ENCODE results near the gene TNFRSF21.
"Not testable (repeated sequence)": the region's sequence is repeated elsewhere in the genome, so short reads cannot be mapped to it uniquely, and the experiment has no call there.

The TNFRSF21 gene

DNA sequence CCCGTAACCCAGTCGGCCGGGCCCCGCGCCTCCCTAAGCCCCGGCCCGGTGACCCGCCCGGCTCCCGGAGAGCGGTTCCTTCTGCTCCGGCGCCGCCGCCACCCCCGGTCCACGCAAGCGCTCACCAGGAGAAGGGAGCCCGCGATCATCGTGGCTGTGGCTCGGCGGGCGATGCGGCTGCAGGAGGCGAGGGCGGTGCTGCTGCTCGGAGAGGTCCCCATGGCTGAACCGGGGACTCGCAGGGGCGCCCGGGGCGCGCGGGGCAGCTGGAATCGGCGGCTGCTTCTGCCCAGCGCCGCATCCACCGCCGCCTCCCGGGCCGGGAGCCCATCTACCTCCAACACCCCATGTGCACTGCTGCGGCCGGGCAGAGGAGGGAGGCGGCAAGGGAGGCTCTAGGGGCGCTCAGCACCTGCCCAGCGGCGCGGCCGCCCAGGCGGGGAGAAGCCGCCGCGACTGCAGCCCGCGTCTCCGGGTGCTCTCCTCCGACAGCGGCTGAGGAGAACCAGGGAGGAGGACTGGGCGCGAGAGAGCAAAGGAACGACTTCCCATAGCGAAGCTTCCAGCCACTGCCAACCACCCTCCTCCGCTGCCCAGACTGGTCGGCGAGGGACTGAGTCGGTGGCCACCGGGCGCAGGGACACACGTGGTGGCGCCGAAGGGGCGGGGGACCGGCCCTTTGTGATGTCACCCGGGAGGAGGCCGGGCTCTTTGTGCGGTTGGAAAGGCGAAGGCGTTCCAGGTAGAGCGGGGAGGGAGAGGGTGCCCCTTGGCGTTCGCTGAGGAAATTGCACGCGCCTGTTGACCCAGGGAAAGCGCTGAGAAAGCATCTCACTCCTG, at the start of gene TNFRSF21:
TNFRSF21 (minus strand) TSS at position 615 of the 840 bp plus-strand sequence; CDS start at position 221, 394 bp downstream.
- DNase-seq (ENCODE audit: low read depth): peak; percentile 65

DNA sequence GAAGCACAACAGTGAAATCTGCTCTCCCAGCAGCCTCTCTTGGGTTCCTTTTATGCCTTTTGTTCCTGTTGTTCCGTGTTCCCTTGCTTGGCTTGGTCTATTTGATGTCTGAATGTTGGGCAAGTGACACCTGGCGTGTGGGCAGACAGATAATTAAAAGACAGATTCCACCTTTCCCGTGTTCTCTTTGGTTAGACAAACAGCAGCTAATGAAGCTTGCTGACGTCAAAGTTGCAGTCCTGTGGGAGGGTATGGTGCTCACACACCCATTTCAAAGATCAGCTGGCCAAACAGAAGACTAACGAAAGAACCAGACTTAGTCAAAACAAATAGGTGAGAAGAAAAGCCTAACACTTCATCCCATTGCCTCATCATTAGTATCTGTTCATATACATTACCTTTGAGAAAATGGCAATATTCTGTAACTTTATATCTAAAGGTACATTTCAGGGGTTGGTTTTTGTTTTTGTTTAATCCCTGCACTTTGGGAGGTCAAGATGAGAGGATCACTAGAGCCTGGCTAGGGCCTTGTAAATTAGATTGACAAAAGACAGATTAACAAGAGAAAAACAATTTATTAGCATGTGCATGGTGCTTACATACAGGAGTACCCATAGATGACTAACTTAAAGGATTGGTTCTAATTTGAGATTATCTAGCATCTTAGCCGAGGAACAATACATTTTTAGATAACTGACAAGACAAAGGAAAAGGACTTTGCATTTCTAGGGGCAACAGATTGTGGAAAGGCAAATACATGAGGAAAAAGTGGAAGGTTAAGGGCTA, 48.9 kb upstream of the TNFRSF21 start:
- no peak for DNase-seq (ENCODE audit: low read depth)

DNA sequence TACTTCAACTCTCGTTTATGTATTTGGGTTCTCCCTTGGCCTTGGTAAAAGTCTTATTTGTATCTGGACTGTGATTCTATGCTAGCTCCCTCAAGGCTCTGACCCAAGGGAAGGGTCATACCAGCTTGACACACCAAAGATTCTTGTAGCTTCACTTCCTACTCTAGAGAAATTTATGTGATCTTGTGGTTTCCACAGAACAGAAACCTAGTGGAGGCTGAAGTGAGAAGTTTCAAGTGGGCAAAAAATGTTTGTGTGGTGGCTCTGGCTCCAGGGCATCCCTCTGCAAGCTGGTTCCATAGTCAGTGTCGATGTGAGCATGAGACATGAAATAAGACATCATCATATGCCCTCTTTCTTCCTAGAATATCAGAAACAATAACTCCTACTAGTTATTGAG, 48.1 kb upstream of the TNFRSF21 start:
- DNase-seq (ENCODE audit: low read depth): no peak

DNA sequence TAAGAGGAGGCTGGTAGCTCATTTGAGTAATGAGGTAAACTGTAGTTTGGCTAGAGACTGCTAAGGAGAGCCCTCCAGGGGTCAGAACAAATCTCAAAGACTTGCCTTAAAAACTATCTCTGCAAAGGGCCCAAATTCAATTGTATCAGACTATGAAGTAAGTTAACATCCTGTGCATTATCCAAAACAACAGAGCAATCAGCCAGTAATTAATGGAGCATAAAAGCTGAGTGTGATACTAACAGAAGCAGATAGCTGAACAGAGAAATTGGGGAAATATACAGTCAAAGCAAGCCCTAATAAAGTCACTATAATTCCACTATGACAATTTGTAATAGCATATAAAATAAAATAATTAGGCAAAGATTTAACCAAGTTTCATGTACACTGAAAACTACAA, 45.8 kb upstream of the TNFRSF21 start:
- no peak for DNase-seq (ENCODE audit: low read depth)

GRCh38 chr6:47353871-47354270, 44.2 kb upstream of the TNFRSF21 start:
- no peak for DNase-seq (ENCODE audit: low read depth)

DNA sequence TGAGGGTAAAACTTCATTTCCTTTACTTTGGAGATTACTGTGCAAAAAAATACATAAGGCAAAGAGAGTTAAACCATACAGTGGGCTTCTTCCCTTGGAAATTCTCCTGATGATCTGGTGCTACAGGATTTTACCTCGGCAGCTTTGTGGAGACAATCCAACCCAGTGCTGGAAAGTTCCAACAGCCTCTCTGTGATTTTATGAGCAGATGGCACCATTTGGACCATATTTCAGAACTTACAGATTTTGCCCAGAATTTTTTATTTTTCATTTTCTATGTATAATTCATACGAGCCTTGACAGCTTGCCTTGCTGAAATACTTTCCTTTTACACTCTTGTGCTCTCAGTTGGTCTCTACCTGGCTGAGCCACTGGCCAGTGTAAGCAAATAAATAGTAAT, 43.3 kb upstream of the TNFRSF21 start:
- DNase-seq (ENCODE audit: low read depth): no peak

- DNase-seq (ENCODE audit: low read depth): no peak
Measured at GRCh38 chr6:47352194-47352920, 42.7 kb upstream of the TNFRSF21 start.

DNA sequence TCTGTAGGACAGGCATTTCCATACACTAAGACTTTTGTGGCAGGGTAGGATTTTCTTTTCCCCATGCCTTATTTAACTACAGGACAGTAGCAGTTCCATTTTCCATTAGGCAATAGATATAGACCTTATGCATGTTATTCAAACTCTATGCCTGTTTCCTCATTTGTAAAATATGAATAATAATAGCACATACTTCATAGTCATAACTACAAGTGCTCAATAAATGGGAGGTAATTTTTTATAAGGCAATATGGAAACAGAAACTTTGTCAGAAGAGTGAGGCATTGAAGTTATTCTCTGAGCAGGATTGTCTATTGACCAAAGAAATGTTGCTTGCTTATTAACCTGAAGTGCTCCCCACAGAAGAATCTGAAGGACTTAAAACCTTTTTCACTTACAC, 41.9 kb upstream of the TNFRSF21 start:
- DNase-seq (ENCODE audit: low read depth): no peak

DNA sequence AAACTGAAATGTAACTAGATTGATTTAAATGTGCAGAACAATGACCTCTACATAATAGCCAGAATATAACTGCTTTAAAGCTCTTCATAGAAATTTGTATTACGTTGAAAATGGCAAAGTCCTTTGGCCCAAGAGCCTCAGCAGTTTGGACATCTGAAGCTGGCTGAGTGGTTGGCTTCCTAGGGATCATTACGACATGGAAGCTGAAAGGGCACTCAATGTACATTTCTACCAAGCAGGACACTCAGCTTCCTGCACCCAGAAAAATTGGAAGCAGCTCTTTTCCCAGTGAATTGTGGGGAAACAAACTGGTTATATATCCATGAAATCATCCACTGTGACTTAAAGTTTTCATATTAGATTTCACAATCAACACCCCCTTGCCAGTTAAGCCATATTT, 40.2 kb upstream of the TNFRSF21 start:
- no peak for DNase-seq (ENCODE audit: low read depth)

DNA sequence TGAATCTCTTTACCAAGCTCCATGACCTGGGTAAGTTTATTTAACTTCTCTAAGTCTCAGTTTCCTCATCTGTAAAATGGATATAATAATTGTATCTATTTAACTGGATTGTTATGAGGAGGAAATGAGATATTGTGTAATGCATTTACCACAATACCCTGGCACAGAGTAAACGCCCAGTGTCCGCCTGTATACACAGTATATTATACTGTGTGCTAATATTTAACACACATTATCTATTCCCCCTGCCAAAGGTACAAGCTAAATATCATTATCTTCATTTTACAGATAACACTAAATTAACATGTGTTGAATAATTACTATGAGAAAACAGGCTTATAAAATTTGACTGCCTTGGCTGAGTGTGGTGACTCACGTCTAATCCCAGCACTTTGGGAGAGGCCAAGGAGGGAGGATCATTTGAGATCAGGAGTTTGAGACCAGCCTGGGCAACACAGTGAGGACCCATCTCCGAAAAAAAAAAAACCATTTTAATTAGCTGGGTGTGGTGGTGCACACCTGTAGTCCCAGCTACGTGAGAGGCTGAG, 38.7 kb upstream of the TNFRSF21 start:
- DNase-seq (ENCODE audit: low read depth): no peak

GRCh38 chr6:47345761-47346160, 36.1 kb upstream of the TNFRSF21 start:
- no peak for DNase-seq (ENCODE audit: low read depth)

GRCh38 chr6:47344022-47344421, 34.3 kb upstream of the TNFRSF21 start:
- DNase-seq (ENCODE audit: low read depth): no peak

- no peak for DNase-seq (ENCODE audit: low read depth)
Measured at GRCh38 chr6:47343600-47343999, 33.9 kb upstream of the TNFRSF21 start.

- DNase-seq (ENCODE audit: low read depth): no peak
Measured at GRCh38 chr6:47342824-47343223, 33.1 kb upstream of the TNFRSF21 start.

GRCh38 chr6:47337519-47337918, 27.8 kb upstream of the TNFRSF21 start:
- DNase-seq (ENCODE audit: low read depth): no peak

GRCh38 chr6:47336334-47336733, 26.6 kb upstream of the TNFRSF21 start:
- no peak for DNase-seq (ENCODE audit: low read depth)

GRCh38 chr6:47335466-47335865, 25.8 kb upstream of the TNFRSF21 start:
- no peak for DNase-seq (ENCODE audit: low read depth)

DNA sequence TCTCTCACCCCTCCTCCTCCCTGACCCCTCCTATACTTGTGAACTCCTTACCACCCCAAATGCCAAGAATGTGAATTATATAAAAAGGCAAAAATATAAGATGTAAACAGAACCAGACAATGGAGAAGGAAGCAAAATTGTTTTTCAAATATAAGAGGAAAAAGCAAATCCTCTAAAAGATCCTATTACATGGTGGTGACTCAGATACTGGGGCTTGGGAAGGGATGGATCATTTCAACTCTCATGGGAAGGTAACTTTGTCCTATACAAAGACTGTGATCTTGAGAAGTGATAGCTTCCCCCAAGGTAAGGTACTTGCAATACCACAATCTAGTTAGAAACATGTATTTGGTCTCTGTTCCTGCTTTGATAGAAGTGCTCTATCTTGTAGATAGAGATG, 24.6 kb upstream of the TNFRSF21 start:
- no peak for DNase-seq (ENCODE audit: low read depth)

GRCh38 chr6:47328606-47329005, 18.9 kb upstream of the TNFRSF21 start:
- not testable (repeated sequence) for DNase-seq (ENCODE audit: low read depth)

DNA sequence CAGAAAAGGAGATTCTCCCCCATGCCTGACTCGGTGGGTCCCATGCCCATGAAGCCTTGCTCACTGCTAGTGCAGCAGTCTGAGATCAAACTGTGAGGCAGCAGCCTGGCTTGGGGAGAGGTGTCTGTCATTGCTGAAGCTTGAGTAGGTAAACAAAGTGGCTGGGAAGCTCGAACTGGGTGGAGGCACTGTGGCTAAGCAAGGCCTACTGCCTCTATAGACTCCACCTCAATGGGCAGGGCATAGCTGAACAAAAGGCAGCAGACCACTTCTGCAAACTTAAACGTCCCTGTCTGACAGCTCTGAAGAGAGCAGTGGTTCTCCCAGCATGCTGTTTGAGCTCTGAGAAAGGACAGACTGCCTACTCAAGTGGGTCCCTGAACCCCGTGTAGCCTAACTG, 18.4 kb upstream of the TNFRSF21 start:
- not testable (repeated sequence) for DNase-seq (ENCODE audit: low read depth)

- no peak for DNase-seq (ENCODE audit: low read depth)
Measured at GRCh38 chr6:47323887-47324286, 14.2 kb upstream of the TNFRSF21 start.

GRCh38 chr6:47323321-47323720, 13.6 kb upstream of the TNFRSF21 start:
- no peak for DNase-seq (ENCODE audit: low read depth)
